Fibroblast of skin of right quadriceps (primary cell): ENCODE results near the gene ANP32E.
"Not testable (repeated sequence)": the region's sequence is repeated elsewhere in the genome, so short reads cannot be mapped to it uniquely, and the experiment has no call there.

Source experiments
- DNase-seq: peaks from one replicate; pipeline ENCODE4 v3.0.0-alpha.2; 2013

ANP32E gene

DNA sequence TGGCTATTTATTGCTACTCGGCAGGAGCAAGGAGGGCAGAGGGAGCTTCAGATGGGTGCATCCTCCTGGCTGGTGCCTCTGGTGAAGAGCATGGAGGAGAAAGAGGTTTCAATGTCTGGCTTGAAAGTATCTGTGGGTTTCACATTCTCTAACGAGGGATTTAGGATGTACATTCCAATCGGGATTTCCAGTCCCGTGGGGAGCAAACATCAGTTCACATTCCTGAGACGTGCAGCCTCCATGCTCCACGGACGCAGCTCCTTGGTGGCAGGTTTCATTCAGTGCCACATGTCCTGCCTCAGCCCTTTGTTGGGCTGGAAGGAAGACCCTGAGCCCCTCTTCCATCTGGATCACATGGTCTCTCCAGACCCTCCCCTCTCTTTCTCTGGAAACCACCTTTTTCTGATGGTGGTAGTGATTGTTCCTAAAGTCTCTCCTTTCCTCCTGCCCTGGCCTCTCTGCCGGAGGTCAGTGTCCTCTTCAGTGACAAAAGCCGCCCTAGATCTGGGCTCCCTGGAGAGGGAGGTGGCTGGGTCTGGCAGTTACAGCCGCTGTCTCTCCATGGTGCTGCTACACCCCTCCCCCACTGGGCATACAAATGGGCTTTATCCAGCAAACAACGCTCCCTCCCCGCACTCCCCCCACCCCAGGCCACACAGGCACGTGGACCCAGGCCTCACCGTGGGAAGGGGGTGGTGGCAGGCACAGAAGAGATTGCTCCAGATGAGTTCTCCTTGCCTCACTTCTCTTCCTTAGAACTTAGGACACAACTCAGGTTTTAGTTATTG is 20.8 kb upstream of the ANP32E start:
- DNase-seq: peak; percentile 63

DNA sequence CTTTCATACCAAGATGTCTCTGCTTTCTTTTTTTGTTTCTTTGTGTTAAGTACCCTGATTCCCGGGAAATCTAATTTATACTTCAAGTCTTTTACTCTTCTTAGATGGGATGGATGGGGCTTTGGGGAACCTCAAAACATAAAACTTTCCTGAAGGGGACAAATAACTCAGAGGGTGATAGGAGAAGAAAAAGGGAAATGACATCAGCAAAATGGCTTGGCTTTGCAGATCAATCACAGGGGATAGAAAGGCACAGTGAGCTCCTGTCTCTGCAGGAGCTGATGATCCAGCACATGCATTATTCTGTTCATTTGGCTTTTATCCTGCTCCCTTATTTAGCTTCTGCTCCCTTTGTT is 20.3 kb upstream of the ANP32E start:
- DNase-seq: no peak

DNA sequence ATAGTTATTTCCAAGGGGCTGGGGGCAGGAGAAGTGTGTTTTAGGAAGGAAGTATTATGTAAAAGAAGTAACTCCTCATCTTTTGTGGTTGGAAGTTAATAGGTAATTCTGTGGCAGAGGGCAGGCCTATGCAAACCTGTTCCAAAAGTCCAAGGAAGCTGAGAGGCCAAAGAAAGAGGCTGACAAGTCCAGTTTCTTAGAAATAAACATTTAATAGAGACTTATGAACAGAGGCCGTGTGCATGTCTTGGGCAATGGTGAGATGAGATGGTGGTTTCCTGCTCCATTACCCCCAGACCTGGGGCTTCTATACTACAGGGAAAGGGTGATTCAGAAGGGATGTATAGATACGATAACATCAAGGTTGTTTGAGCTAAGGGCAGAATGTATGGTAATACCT is 14.0 kb upstream of the ANP32E start:
- DNase-seq: no peak

DNA sequence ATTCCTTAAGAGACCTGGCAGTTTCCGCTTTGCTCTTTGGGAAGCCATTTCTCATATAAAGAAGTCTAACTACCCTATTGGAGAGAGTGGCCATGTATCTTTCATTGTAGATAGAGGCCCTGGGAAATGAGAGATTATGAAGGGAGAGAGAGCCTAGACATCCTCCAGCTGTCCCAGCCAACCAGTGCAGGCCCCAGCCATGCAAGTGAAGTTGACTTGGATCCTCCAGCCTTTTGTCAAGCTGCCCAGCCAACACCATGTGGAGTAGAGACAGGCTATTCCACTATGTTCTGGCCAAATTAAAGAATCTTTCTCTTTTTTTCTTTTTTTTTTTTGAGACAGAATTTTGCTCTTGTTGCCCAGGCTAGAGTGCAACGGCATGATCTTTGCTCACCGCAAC is 7.1 kb upstream of the ANP32E start:
- DNase-seq: no peak

DNA sequence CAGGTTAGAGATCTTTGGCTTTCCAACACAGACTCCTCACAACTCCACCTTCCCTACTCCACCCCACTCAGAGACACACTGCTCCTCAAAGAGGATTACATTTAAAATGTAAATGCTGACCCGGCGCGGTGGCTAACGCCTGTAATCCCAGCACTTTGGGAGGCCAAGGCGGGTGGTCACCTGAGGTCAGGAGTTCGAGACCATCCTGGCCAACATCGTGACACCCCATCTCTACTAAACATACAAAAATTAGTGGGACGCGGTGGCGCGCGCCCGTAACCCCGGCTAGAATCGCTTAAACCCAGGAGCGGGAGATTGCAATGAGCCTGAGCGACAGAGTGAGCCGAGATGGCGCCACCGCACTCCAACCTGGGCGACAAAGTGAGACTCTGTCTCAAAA is 1.8 kb upstream of the ANP32E start:
- DNase-seq: no peak

- not testable (repeated sequence) for DNase-seq
These were observed 1.3 kb upstream of the ANP32E start for GRCh38 chr1:150237176-150237575.

DNA sequence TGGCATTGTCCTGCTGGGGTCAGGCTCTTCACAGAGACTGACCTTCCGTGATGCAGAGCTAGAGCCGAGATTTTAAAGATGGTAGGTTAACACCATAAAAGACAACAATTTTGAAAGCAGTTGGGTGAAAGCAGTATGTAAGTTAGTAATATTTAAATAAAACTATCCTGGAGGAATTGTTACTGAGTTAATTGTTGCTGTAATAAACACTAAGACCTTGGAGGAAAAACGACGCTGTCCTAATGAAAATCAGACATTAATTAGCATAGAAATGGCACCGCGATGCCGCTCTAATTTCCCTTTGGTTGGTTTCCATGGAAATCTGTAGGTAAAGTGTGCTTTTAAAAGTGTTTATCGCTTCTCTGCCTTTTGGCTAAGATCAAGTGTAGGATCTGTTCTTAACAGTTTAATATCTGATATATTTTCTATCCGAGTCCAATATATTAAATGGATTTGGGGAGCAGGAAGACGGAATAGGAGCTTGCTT is 745 bp upstream of the ANP32E start:
- DNase-seq: no peak

GRCh38 chr1:150235294-150235851 is 539 bp downstream of the ANP32E start:
- DNase-seq: no peak

DNA sequence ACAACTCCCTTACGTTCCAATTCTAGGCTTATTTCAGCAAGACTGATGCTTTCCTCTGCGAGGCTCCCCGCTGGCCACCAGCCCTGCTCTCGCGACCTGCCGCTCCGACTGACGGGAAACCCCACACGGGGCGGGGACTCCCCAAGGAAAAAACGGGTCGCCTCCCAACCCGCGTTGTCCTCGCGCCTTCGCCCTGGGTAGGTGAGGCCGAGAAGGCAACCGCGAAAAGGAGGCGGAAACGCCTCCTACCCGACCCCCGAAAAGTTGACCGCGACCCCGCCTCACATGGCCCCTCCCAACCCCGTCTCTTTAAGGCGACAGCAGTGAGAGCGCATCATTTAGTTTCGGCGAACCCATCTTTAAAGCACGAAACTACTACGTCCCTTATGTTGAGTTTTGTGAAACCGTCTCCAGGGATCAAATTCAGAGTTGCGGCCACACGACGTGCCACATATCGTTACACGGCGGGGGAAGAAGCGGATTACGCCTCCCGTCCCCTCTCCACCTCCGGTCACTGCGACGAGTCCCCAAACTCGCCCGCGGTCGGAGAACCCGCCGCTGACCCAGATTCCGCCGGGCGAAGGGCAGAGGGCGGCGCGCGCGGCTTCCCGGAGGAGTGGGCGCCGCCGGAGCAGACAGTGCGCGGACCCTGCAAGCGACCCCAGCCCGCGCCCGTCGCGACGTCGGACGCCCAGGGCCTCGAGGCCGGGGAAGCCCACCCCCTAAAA is 1.2 kb downstream of the ANP32E start:
- peak; percentile 66 for DNase-seq

DNA sequence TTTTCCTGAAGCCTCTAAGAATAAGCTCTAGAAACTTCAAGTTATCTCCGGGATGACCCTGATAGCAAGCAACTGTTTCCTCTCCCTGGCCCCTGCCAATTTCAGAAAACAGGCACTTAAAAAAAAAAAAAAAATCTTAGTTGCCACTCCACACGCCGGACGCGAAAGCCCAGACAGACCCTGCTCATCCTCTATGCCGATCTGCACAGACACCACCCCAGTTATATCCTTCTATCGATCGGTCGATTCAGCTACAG is 1.7 kb downstream of the ANP32E start:
- DNase-seq: no peak

DNA sequence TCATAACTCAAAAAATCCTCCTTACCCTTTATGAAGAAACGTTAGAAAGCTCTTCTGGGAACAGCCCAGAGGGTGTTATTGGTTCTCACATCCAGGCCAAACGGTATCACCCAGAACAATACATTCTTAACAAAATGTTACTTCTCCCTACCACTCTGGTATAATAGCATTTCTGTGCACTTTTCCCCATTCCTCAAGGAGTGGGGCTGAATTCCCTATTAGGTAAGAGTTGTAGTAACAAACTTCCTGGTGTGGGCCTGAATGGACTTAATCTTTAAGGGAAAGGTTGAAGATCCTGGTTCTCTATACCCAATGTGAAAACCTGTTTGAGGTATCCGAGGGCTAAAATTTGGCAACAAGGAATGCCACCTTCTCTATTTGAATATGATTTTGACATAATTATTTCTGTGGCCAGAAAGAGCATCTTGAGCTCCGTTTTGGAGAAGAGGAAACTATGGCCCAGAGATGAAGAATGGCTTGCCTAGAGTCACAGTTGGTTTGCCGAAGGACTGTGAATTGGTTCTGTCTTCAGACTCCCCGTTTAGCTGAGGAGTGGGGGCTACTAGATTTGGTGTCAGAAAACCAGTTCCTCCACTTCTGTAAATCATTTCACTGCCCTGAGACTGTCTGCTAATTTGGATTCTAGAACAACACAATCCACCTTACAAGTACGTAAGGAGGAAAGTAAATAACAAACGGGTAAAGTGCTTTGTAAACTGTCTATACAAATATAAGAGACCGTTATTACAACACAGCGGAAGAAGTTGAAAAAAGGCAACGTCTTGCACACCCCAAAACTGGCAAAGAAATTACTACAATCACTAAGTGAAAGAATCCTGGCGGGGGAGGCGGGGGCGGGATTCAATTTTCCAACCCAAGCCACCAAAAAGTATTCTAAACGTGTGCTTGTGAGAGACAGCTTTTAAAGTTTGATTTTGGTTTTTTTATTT is 2.3 kb downstream of the ANP32E start:
- DNase-seq: no peak

DNA sequence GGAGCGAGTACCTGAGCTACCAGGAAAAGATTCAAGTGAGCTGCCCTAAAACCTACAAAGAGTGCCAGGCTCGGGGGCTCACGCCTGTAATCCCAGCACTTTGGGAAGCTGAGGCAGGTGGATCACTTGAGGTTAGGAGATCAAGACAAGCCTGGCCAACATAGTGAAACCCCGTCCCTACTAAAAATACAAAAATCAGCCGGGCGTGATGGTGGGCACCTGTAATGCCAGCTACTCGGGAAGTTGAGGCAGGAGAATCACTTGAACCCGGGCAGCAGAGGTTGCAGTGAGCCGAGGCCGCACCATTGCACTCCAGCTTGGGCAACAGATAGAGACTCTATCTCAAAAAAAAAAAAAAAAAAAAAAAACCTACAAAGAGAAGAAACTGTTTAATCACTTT is 3.0 kb downstream of the ANP32E start:
- DNase-seq: not testable (repeated sequence)

DNA sequence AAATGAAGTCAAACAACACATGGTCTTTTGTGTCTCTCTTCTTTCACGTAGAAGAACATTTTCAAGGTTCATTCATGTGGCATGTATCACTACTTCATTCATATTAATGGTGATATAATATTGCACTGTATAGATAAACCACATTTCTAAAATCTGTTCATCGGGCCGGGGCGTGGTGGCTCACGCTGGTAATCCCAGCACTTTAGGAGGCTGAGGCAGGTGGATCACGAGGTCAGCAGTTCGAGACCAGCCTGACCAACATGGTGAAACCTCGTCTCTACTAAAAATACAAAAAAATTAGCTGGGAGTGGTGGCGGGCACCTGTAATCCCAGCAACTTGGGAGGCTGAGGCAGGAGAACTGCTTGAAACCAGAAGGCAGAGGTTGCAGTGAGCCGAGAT is 7.7 kb downstream of the ANP32E start:
- DNase-seq: not testable (repeated sequence)

- DNase-seq: no peak
These were observed 8.7 kb downstream of the ANP32E start for GRCh38 chr1:150227228-150227627.

GRCh38 chr1:150226486-150226885 is 9.4 kb downstream of the ANP32E start:
- DNase-seq: no peak

- no peak for DNase-seq
These were observed 10.4 kb downstream of the ANP32E start for GRCh38 chr1:150225546-150225945.

GRCh38 chr1:150224983-150225382 is 10.9 kb downstream of the ANP32E start:
- DNase-seq: no peak

GRCh38 chr1:150221552-150221951 is 14.4 kb downstream of the ANP32E start:
- DNase-seq: peak; percentile 28

DNA sequence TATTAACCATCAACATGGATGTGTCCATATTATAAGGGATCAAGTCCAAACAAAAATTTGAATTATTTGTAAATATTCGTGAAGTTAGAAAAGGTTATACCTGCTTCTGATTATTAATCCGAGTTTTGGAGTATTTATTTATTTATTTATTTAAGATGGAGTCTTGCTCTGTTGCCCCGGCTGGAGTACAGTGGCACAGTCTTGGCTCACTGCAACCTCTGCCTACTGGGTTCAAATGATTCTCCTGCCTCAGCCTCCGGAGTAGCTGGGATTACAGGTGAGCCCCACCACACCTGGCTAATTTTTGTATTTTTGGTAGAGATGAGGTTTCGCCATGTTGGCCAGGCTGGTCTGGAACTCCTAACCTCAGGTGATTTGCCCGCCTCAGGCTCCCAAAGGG is 20.1 kb downstream of the ANP32E start:
- DNase-seq: not testable (repeated sequence)

DNA sequence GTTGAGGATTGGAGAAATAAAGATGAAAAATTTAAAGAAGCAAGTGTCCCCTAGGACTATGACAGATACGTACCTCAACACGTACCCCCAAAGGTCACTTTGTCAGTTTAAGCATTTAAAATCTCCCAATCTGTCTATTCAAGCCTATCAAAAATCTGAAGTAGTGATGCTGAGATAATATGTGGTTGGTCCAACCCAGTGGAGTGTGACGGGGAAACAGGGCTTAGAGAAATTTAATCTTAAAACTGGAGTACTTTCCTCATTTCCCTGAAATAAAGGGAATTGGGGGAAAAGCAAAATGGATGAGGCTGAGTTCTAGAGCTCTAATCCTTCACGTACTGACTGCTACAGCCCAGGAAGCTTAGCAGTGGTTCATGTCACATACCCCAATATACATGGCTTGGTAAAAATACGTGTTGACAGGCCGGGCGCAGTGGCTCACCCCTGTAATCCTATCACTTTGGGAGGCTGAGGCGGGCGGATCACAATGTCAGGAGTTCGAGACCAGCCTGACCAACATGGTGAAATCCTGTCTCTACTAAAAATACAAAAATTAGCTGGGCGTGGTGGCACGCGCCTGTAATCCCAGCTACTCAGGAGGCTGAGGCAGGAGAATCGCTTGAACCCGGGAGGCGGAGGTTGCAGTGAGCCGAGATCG is 21.7 kb downstream of the ANP32E start:
- DNase-seq: not testable (repeated sequence)

DNA sequence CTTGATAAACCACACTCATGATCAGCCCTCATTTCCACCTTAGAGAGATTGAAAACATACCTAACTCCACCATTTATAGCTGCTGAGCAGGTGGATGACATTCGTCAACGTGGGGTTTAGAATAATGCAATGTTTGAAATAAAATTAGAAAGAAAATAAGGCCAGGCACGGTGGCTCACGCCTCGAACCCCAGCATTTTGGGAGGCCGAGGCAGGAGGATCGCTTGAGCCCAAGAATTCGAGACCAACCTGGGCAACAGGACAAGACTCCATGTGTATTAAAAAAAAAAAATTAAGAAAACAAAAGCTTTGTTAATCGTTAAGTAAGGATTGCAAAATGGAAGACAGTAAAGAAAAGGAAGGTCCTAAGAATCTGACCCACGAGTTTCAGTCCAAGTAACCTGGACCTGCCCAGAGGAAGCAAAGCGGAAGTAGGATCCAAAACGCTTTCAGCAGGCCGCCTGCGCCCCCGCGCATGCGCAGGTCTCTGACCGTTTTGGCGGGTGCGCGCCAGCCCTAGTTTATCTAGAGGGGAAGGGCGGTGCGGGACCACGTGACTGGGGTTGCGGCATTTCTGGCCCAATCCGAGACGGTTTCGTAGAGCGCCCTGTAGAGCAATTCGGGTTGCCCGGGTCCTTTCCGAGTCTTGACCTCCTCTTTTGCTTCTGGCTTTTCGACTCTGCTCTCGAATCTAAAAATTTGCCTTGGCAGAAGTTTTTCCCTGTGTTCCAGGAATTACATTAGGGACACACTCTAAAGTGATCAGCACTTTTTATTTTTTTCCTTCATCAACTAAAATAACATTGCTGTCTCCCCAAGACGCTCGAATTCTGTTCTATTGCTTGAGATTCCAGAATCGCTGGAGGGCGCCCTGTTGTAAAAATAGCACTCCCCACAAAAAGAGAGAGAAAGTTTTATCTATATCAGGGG is 22.5 kb downstream of the ANP32E start:
- peak; percentile 93 for DNase-seq
